ENCODE measurements around the gene CRB2.

- TF ChIP-seq POLR2AphosphoS5 (IDR thresholded peaks at IDR 0.05; ENCODE audit: low read depth) (no peak), CTCF (IDR thresholded peaks at IDR 0.05; ENCODE audit: insufficient read depth, low read length) (no peak), GABPA (IDR thresholded peaks at IDR 0.05; ENCODE audit: low read depth) (no peak), REST (IDR thresholded peaks at IDR 0.05; ENCODE audit: insufficient replicate concordance, low read depth) (no peak), SPI1 (IDR thresholded peaks at IDR 0.05; ENCODE audit: borderline replicate concordance, low read depth) (no peak)
These were observed 12.0 kb downstream of the CRB2 start for GRCh38 chr9:123368023-123368422.
